Suprapubic skin (tissue), 3 donors: ENCODE measurements around the gene INF2.

Experiments used
- POLR2A ChIP-seq, 2 donors: fragments of 450-650 bp; IDR thresholded peaks; one replicate each; pipeline ENCODE4 v1.6.1; 2017; ENCODE audit warnings: antibody characterized with exemption in 2 of 2, mild to moderate bottlenecking in 2 of 2, moderate library complexity in 2 of 2
- TF ChIP-seq, protein P1 (sequence below), 2 donors: fragments of 200-600 bp in 1 of 2; fragments of 450-650 bp in 1 of 2; sonication (generic) in 1 of 2; IDR thresholded peaks; one replicate each; pipeline ENCODE4 v1.5.1; 2016 to 2019; ENCODE audit warnings: antibody characterized with exemption in 2 of 2, mild to moderate bottlenecking in 1 of 2, moderate library complexity in 1 of 2

DNA sequence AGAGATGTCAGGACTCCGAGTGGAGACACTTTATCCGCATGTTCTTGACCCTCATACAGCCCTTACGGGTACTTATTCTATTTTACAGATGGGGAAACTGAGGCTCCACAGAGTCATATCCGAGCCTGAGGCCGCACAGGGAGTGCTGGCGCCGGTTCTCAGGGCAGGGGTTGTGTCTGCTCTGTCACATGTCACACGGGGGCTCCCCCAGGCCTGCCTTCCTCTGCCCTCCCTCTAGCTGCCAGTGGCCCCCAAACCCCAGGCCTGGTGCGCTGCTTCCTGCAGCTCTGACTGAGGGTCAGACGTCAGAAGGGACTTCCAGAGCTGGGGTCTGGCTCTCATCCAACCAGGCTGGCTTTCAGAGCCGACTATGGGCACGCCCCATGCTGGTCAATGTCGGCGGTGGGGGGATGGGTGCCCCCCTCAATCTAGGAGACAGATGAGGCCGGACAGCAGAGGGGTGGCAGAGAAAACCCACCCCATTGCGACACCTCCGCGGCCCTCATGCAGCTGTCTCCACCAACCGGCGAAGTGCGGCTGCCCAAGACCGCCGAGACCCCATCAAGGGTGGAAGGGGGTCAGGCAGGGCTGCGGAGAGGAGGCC is 811 bp upstream of the INF2 start:
- TF ChIP-seq, protein P1, sequence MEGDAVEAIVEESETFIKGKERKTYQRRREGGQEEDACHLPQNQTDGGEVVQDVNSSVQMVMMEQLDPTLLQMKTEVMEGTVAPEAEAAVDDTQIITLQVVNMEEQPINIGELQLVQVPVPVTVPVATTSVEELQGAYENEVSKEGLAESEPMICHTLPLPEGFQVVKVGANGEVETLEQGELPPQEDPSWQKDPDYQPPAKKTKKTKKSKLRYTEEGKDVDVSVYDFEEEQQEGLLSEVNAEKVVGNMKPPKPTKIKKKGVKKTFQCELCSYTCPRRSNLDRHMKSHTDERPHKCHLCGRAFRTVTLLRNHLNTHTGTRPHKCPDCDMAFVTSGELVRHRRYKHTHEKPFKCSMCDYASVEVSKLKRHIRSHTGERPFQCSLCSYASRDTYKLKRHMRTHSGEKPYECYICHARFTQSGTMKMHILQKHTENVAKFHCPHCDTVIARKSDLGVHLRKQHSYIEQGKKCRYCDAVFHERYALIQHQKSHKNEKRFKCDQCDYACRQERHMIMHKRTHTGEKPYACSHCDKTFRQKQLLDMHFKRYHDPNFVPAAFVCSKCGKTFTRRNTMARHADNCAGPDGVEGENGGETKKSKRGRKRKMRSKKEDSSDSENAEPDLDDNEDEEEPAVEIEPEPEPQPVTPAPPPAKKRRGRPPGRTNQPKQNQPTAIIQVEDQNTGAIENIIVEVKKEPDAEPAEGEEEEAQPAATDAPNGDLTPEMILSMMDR (IDR thresholded peaks at IDR 0.05): no peak
- TF ChIP-seq POLR2A (IDR thresholded peaks at IDR 0.05): no peak
